ENCODE results near the gene NBPF1. TPM values are rescaled to one million over a fixed set of nuclear protein-coding genes. Genes with fewer than 3 reads are reported as not detected.
"Not testable (repeated sequence)": the region's sequence is repeated elsewhere in the genome, so short reads cannot be mapped to it uniquely, and the experiment has no call there.

Gene NBPF1
- total RNA-seq, 1 experiment from 2014 or later = 27.7 TPM

- not testable (repeated sequence) for H2BK20ac ChIP-seq (ENCODE audit: low read depth, low read length, poor library complexity, severe bottlenecking); H3T11ph ChIP-seq (ENCODE audit: low read length); H4K91ac ChIP-seq (ENCODE audit: insufficient read length, low read depth, low read length); H3K14ac ChIP-seq (ENCODE audit: insufficient read depth, low read length); H3K27ac ChIP-seq (ENCODE audit: insufficient read length, low read depth, low read length); H2BK120ac ChIP-seq (ENCODE audit: low read depth, low read length, poor library complexity, severe bottlenecking); H3K27me3 ChIP-seq (ENCODE audit: insufficient read depth, low read length); H3K79me2 ChIP-seq (ENCODE audit: insufficient read depth, low read length); H3K9me3 ChIP-seq (ENCODE audit: control insufficient read depth, low read depth, low read length); H3K9ac ChIP-seq (ENCODE audit: extremely low read depth, insufficient read length, low read length); H2AFZ ChIP-seq (ENCODE audit: low read length); H2BK12ac ChIP-seq (ENCODE audit: insufficient read length, low read depth, low read length); DNase-seq; H2BK5ac ChIP-seq (ENCODE audit: insufficient read length, low read length); H3K27me3 Mint-ChIP-seq (ENCODE audit: low read depth); H3K4me1 ChIP-seq (ENCODE audit: insufficient read depth, low read length); H3K4me2 ChIP-seq (ENCODE audit: insufficient read depth, insufficient read length, low read length); H4K5ac ChIP-seq (ENCODE audit: insufficient read length, low read depth, low read length); H3K36me3 Mint-ChIP-seq (ENCODE audit: insufficient read depth in 1 of 3, low read depth in 3 of 3); H3K79me1 ChIP-seq (ENCODE audit: insufficient read depth, low read depth, low read length, poor library complexity, severe bottlenecking); H3K9me3 Mint-ChIP-seq; H4K8ac ChIP-seq (replicated peaks; ENCODE audit: insufficient read length, low read depth, low read length); H3K4ac ChIP-seq (ENCODE audit: low read depth, low read length); H2AK5ac ChIP-seq (ENCODE audit: insufficient read length, low read length); H3K4me1 Mint-ChIP-seq; H2BK15ac ChIP-seq (ENCODE audit: low read depth, low read length); H3K56ac ChIP-seq (ENCODE audit: insufficient read length, low read depth, low read length); H3K23me2 ChIP-seq (ENCODE audit: insufficient read length, low read depth, low read length, poor library complexity, severe bottlenecking); H3K23ac ChIP-seq (ENCODE audit: insufficient read length, low read depth, low read length); H3K4me3 Mint-ChIP-seq; H4K20me1 ChIP-seq (ENCODE audit: control insufficient read depth, insufficient read depth, insufficient read length); H3K27ac Mint-ChIP-seq; H3K18ac ChIP-seq (ENCODE audit: insufficient read length, low read depth, low read length)
- WGBS (ENCODE audit: extremely low coverage, insufficient read length, low lambda C conversion rate) = no CpG with 5 or more reads among the region's 1 CpG
Observed at GRCh38 chr1:16595216-16595615, 18.1 kb downstream of the NBPF1 start.
